GM12864 (cell line): ENCODE measurements around the gene SPEG.

Source experiments
- DNase-seq: peaks from one replicate; pipeline ENCODE4 v3.0.0-alpha.2; 2011; ENCODE audit warnings: low read depth
- H3K4me3 ChIP-seq: 2 replicates; pipeline ENCODE4 v1.5.1; 2011; ENCODE audit warnings: mild to moderate bottlenecking, low read depth, low read length, control low read depth
- CTCF ChIP-seq: IDR thresholded peaks from 2 replicates; pipeline ENCODE4 v1.5.1; 2011; ENCODE audit warnings: low read depth, mild to moderate bottlenecking, moderate library complexity, low read length, control low read depth, inconsistent platforms; ENCODE audit errors: missing control alignments

Gene SPEG

DNA sequence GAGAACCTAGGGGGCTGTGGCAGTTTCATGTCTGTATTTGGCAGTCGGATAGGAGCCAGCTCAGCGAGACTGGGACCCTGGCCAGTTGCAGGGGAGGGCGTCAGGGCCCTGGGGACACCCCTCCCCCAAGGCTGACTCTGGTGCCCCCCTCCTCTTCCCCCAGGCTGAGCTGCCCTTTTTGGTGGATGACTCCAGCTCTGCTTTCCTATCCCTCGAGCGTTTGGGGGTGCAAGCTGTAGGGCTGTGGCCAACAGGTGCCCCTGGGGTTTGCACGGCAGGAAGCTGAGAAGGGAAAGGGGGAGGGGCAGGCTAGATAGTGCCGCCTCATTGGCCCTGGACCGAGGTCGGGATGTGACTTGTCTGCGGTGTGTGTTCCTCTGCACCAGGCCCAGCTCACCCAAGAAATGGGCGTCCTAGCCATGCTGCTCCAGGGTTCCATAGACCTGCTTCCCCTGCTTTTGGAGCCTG is 26.4 kb downstream of the SPEG start:
- no peak overlapping the region for H3K4me3 ChIP-seq
- no peak for DNase-seq
- no peak for TF ChIP-seq CTCF

DNA sequence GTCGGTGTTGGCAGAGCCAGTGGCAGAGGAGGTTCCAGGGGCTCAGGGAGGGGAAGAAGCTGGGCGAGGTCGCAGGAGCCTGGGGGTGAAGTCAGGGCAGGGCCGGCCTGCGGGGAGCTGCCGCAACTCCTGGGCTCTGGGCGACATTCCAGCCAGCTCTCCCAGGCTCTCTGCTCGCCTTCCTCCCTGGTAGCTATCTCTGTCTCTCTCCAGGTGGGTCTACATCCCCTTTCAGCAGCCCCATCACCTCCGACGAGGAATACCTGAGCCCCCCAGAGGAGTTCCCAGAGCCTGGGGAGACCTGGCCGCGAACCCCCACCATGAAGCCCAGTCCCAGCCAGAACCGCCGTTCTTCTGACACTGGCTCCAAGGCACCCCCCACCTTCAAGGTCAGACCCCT is 27.0 kb downstream of the SPEG start:
- no peak overlapping the region for H3K4me3 ChIP-seq
- TF ChIP-seq CTCF: no peak
- DNase-seq: no peak

- DNase-seq: no peak
- no peak for TF ChIP-seq CTCF
- H3K4me3 ChIP-seq: no peak overlapping the region
Measured at GRCh38 chr2:219462349-219462748, 27.7 kb downstream of the SPEG start.

DNA sequence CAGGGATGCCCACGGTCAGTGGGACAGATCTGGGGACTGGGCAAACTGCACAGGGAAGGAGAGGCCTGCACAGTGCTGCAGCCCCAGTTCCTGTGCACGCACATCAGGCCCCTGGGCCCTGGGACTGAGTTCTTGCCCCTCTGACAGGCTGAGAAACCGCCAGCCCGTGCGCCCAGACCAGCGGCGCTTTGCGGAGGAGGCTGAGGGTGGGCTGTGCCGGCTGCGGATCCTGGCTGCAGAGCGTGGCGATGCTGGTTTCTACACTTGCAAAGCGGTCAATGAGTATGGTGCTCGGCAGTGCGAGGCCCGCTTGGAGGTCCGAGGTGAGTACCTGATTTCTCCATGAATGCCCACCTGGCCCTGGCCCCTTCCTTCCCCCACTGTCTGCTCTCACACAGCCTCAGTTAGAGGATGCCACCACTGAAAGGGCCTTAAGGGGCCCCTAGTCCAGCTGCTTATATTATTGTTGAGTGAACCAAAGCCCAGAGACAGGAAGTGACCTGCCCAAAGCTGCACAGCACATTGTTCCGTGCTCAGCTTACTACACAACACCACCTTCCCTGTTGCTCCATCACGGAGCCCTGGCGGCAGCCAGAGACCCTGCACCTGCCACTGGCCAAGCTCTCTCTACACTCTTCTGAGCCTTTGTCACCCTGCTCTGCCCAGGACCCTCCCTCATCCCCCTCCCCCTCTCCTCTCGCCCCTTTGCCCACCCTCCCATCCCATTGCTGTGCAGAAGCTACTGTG is 29.8 kb downstream of the SPEG start:
- no peak for TF ChIP-seq CTCF
- no peak for DNase-seq
- no peak overlapping the region for H3K4me3 ChIP-seq

GRCh38 chr2:219465659-219466561 is 31.3 kb downstream of the SPEG start:
- no peak for DNase-seq
- no peak for TF ChIP-seq CTCF
- H3K4me3 ChIP-seq: no peak overlapping the region

- H3K4me3 ChIP-seq: no peak overlapping the region
- no peak for TF ChIP-seq CTCF
- no peak for DNase-seq
Measured at GRCh38 chr2:219466816-219467735, 32.4 kb downstream of the SPEG start.
